HCT116 (cell line): ENCODE measurements around the gene ANO8. TPM values are rescaled to one million over a fixed set of nuclear protein-coding genes. Genes with fewer than 3 reads are reported as not detected.

Experiments
- ATAC-seq: fragments of 200-7000 bp; cut with Tn5 transposase; 2 replicates; pipeline ENCODE4 v1.9.1; 2020; ENCODE audit warnings: mild to moderate bottlenecking, moderate library complexity
- BruUV-seq: library from RNA; stranded (reverse); fragments of 400-500 nt; replicated peaks from 2 replicates; lab custom pipeline; 2021; lab: Mats Ljungman, UMichigan
- CTCF ChIA-PET: fragments of 300-600 bp; sonication (Branson Sonifier 250); formaldehyde crosslinking; loops from one replicate; lab custom pipeline; 2021; ENCODE audit warnings: antibody characterized with exemption; lab: Charles Lee
- POLR2A ChIA-PET: fragments of 300-600, 350-600 bp; sonication (Branson Sonifier 250); formaldehyde crosslinking; loops from one replicate; lab custom pipeline; 2021; ENCODE audit warnings: antibody characterized with exemption; lab: Charles Lee
- RAD21 ChIA-PET, 2 experiments: fragments of 300-600 bp; sonication (Branson Sonifier 250); formaldehyde crosslinking; loops; one replicate each; lab custom pipeline; 2023; ENCODE audit warnings: low total read pairs in 2 of 2; ENCODE audit not compliant: uncharacterized antibody in 2 of 2, unreplicated experiment in 2 of 2, low non-redundant PET in 1 of 2; lab: Charles Lee
- DNase-seq: peaks from one replicate; pipeline ENCODE4 v3.0.0-alpha.2; 2010; ENCODE audit warnings: low read depth, low spot score
- H2AFZ ChIP-seq: fragments of 200-600 bp; shearing (Covaris generic), sonication (generic); 2 replicates; pipeline ENCODE4 v1.6.1; 2017; ENCODE audit warnings: low read depth, mixed run types, mixed read lengths, antibody characterized with exemption, low read length; ENCODE audit not compliant: poor library complexity, severe bottlenecking
- H3K27ac ChIP-seq: 2 replicates; pipeline ENCODE4 v1.5.1; 2012; ENCODE audit warnings: low read depth, low read length
- H3K27me3 ChIP-seq: fragments of 200-600 bp; sonication (generic); 2 replicates; pipeline ENCODE4 v1.6.1; 2016; ENCODE audit warnings: mixed run types, low read length, mixed read lengths; ENCODE audit not compliant: insufficient read depth
- H3K36me3 ChIP-seq, 2 experiments: fragments of 200-500 bp in 1 of 2; fragments of 200-600 bp in 1 of 2; sonication (Bioruptor generic) in 1 of 2; sonication (generic) in 1 of 2; 2 replicates each; pipeline versions ENCODE4 v1.5.1 to v1.6.1; 2014 to 2016; ENCODE audit warnings: low read length in 2 of 2, inconsistent platforms in 1 of 2, mixed read lengths in 1 of 2, mixed run types in 1 of 2; ENCODE audit not compliant: insufficient read depth in 2 of 2, control insufficient read depth in 1 of 2
- H3K4me1 ChIP-seq, 2 experiments: fragments of 200-600 bp in 1 of 2; sonication (generic) in 1 of 2; 2 replicates each; pipeline versions ENCODE4 v1.5.1 to v1.6.1; 2012 to 2017; ENCODE audit warnings: low read length in 2 of 2, inconsistent platforms in 1 of 2, mild to moderate bottlenecking in 1 of 2, mixed read lengths in 1 of 2, mixed run types in 1 of 2, moderate library complexity in 1 of 2; ENCODE audit not compliant: insufficient read depth in 2 of 2, control insufficient read depth in 1 of 2
- H3K4me2 ChIP-seq: fragments of 200-600 bp; sonication (generic); 2 replicates; pipeline ENCODE4 v1.6.1; 2017; ENCODE audit warnings: mixed run types, low read length, mixed read lengths
- H3K4me3 ChIP-seq, 2 experiments: fragments of 200-600 bp in 1 of 2; sonication (generic) in 1 of 2; replicated peaks in 1 of 2; 2 replicates each; pipeline ENCODE4 v1.5.1; 2011 to 2016; ENCODE audit warnings: low read length in 2 of 2, control low read depth in 1 of 2, low read depth in 1 of 2, mild to moderate bottlenecking in 1 of 2, mixed read lengths in 1 of 2, mixed run types in 1 of 2
- H3K79me2 ChIP-seq: fragments of 200-600 bp; sonication (generic); 2 replicates; pipeline ENCODE4 v1.6.1; 2017; ENCODE audit warnings: mild to moderate bottlenecking, mixed run types, low read length, moderate library complexity, mixed read lengths; ENCODE audit not compliant: insufficient read depth
- H3K9ac ChIP-seq: fragments of 200-600 bp; sonication (generic); 2 replicates; pipeline ENCODE4 v1.6.1; 2016; ENCODE audit warnings: low read length, mixed read lengths
- H3K9me2 ChIP-seq: fragments of 200-600 bp; sonication (generic), shearing (Covaris generic); 2 replicates; pipeline ENCODE4 v1.6.1; 2017; ENCODE audit warnings: mixed run types, mild to moderate bottlenecking, moderate library complexity; ENCODE audit not compliant: insufficient read depth
- H3K9me3 ChIP-seq, 2 experiments: fragments of 200-500 bp in 1 of 2; fragments of 200-600 bp in 1 of 2; sonication (Bioruptor generic) in 1 of 2; sonication (generic) in 1 of 2; 2 replicates each; pipeline ENCODE4 v1.6.1; 2014 to 2017; ENCODE audit warnings: low read length in 2 of 2, mixed read lengths in 2 of 2, inconsistent platforms in 1 of 2, low read depth in 1 of 2, mild to moderate bottlenecking in 1 of 2, mixed run types in 1 of 2, moderate library complexity in 1 of 2; ENCODE audit not compliant: control insufficient read depth in 1 of 2, insufficient read depth in 1 of 2
- H4K20me1 ChIP-seq: fragments of 200-600 bp; sonication (generic), shearing (Covaris generic); 2 replicates; pipeline ENCODE4 v1.6.1; 2017; ENCODE audit warnings: mixed run types, mild to moderate bottlenecking, moderate library complexity; ENCODE audit not compliant: insufficient read depth
- CBX3 ChIP-seq: IDR thresholded peaks from 2 replicates; pipeline ENCODE4 v1.6.1; 2012; ENCODE audit warnings: low read depth
- CEBPB ChIP-seq: IDR thresholded peaks from 2 replicates; pipeline ENCODE4 v1.6.1; 2012; ENCODE audit warnings: low read depth
- EZH2 ChIP-seq: fragments of 200-600 bp; sonication (generic); IDR thresholded peaks from 2 replicates; pipeline ENCODE4 v1.6.1; 2017; ENCODE audit warnings: antibody characterized with exemption, mixed run types
- EZH2phosphoT487 ChIP-seq: fragments of 200-600 bp; IDR thresholded peaks from 2 replicates; pipeline ENCODE4 v1.6.1; 2018; ENCODE audit warnings: antibody characterized with exemption, borderline replicate concordance
- FOSL1 ChIP-seq: IDR thresholded peaks from 2 replicates; pipeline ENCODE4 v1.6.1; 2012; ENCODE audit warnings: low read depth
- POLR2A ChIP-seq: IDR thresholded peaks from 2 replicates; pipeline ENCODE4 v1.7.0; 2011; ENCODE audit warnings: borderline replicate concordance; ENCODE audit not compliant: insufficient read depth, insufficient read length; ENCODE audit errors: extremely low read depth
- SIN3A ChIP-seq: IDR thresholded peaks from 2 replicates; pipeline ENCODE4 v1.6.1; 2012; ENCODE audit warnings: low read depth
- SRF ChIP-seq: IDR thresholded peaks from 2 replicates; pipeline ENCODE4 v1.6.1; 2012; ENCODE audit warnings: low read depth
- YY1 ChIP-seq: IDR thresholded peaks from 2 replicates; pipeline ENCODE4 v1.6.1; 2011; ENCODE audit warnings: low read length, low read depth, moderate library complexity, mild to moderate bottlenecking; ENCODE audit not compliant: insufficient replicate concordance; ENCODE audit errors: extremely low read depth
- ZFX ChIP-seq: fragments of 450-650 bp; IDR thresholded peaks from 2 replicates; pipeline ENCODE4 v1.6.1; 2017
- intact Hi-C: fragments of 100-400 bp; cut with micrococcal nuclease; formaldehyde crosslinking; loops from 2 replicates; pipeline ENCODE4 v1.10.0; 2022
- total RNA-seq: library from RNA; stranded (reverse); gene quantifications from one replicate; pipeline ENCODE4 v1.2.1, GENCODE V29; 2021; ENCODE audit not compliant: unreplicated experiment
- TF ChIP-seq, protein P1 (sequence below): IDR thresholded peaks from 2 replicates; pipeline ENCODE4 v1.6.1; 2012
- TF ChIP-seq, protein P2 (sequence below): IDR thresholded peaks from 2 replicates; pipeline ENCODE4 v1.6.1; 2012; ENCODE audit warnings: low read depth
- TF ChIP-seq, protein P3 (sequence below): IDR thresholded peaks from 2 replicates; pipeline ENCODE4 v1.6.1; 2012

ANO8 gene
- total RNA-seq, 1 experiment from 2014 or later, result 22.9 TPM

DNA sequence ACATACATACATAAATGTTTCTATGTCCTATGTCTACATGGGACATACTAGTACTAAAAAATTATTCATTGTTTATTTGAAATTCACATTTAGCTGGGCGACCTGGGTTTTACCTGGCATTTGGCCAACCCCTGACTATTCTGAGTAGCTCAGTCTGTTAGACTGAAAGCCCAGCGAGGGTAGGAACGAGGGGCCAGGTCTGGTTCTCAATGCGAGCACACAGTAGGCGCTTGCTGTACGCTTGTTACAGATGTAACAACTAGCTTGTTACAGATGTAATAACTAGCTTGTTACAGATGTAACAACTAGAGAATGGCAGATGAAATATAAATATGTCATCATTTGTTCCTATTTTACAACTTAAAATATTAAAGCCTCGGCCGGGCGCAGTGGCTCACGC, 920 bp upstream of the ANO8 start:
- Histone ChIP-seq H2AFZ (no peak overlapping the region), H3K27ac (peak overlapping the region; percentile 93), H3K9me2 (no peaks in the 10 kb centered on the region), H3K9me3 (no peaks in the 10 kb centered on the region), H3K79me2 (peaks cover 21% of the 10 kb centered on the region), H4K20me1 (no peaks in the 10 kb centered on the region), H3K9ac (no peak overlapping the region), H3K36me3 (no peaks in the 10 kb centered on the region; a peak in 1 of 4 replicates), H3K4me3 (peak overlapping the region; percentile 72 to 99), H3K27me3 (no peaks in the 10 kb centered on the region), H3K4me2 (peak overlapping the region; percentile 97), H3K4me1 (peaks cover 37 to 62% of the 10 kb centered on the region in 2 experiments)
- BruUV-seq, result no TSS peak
- intact Hi-C loops, result no loop called here
- DNase-seq, result no peak
- ChIA-PET RAD21 (interaction anchor here in 1 of 2 experiments (1.0 kb wide), 1 partner anchor 27 kb away, joined by 3 read pairs; the partner anchor contains the start of gene DDA1), CTCF (interaction anchor here (0.6 to 2.2 kb wide), 3 partner anchors 7 to 43 kb away, joined by 4 to 5 read pairs (median 4); no protein-coding TSS in a partner anchor), POLR2A (interaction anchor here (1.1 to 4.1 kb wide), 4 partner anchors 11 to 524 kb away, joined by 4 to 39 read pairs (median 9); partner anchors contain the start of genes DDA1 and RPL18A)
- TF ChIP-seq CEBPB (no peak), EZH2phosphoT487 (no peak), POLR2A (no peak), EZH2 (no peak), FOSL1 (no peak), SRF (no peak), SIN3A (no peak), YY1 (no peak), CBX3 (no peak), ZFX (no peak)
- TF ChIP-seq, protein P1, sequence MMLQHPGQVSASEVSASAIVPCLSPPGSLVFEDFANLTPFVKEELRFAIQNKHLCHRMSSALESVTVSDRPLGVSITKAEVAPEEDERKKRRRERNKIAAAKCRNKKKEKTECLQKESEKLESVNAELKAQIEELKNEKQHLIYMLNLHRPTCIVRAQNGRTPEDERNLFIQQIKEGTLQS, result no peak
- TF ChIP-seq, protein P2, sequence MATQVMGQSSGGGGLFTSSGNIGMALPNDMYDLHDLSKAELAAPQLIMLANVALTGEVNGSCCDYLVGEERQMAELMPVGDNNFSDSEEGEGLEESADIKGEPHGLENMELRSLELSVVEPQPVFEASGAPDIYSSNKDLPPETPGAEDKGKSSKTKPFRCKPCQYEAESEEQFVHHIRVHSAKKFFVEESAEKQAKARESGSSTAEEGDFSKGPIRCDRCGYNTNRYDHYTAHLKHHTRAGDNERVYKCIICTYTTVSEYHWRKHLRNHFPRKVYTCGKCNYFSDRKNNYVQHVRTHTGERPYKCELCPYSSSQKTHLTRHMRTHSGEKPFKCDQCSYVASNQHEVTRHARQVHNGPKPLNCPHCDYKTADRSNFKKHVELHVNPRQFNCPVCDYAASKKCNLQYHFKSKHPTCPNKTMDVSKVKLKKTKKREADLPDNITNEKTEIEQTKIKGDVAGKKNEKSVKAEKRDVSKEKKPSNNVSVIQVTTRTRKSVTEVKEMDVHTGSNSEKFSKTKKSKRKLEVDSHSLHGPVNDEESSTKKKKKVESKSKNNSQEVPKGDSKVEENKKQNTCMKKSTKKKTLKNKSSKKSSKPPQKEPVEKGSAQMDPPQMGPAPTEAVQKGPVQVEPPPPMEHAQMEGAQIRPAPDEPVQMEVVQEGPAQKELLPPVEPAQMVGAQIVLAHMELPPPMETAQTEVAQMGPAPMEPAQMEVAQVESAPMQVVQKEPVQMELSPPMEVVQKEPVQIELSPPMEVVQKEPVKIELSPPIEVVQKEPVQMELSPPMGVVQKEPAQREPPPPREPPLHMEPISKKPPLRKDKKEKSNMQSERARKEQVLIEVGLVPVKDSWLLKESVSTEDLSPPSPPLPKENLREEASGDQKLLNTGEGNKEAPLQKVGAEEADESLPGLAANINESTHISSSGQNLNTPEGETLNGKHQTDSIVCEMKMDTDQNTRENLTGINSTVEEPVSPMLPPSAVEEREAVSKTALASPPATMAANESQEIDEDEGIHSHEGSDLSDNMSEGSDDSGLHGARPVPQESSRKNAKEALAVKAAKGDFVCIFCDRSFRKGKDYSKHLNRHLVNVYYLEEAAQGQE, result no peak
- TF ChIP-seq, protein P3, sequence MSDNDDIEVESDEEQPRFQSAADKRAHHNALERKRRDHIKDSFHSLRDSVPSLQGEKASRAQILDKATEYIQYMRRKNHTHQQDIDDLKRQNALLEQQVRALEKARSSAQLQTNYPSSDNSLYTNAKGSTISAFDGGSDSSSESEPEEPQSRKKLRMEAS, result no peak
- no peak for ATAC-seq
